ENCODE results near the gene NDRG2.
"Not testable (repeated sequence)": the region's sequence is repeated elsewhere in the genome, so short reads cannot be mapped to it uniquely, and the experiment has no call there.

Gene NDRG2

GRCh38 chr14:21049271-21049673, 24.4 kb upstream of the NDRG2 start:
- Histone ChIP-seq H3K27me3 (ENCODE audit: insufficient read depth, low read length) (peaks cover 12% of the 10 kb centered on the region), H2AFZ (ENCODE audit: low read depth, low read length) (no peak overlapping the region), H3K4me3 (ENCODE audit: low read length) (no peak overlapping the region), H3K9me3 (ENCODE audit: low read length) (no peaks in the 10 kb centered on the region), H3K36me3 (ENCODE audit: insufficient read depth, low read length) (no peaks in the 10 kb centered on the region), H3K4me1 (ENCODE audit: insufficient read depth, low read length) (peaks cover 3% of the 10 kb centered on the region)

DNA sequence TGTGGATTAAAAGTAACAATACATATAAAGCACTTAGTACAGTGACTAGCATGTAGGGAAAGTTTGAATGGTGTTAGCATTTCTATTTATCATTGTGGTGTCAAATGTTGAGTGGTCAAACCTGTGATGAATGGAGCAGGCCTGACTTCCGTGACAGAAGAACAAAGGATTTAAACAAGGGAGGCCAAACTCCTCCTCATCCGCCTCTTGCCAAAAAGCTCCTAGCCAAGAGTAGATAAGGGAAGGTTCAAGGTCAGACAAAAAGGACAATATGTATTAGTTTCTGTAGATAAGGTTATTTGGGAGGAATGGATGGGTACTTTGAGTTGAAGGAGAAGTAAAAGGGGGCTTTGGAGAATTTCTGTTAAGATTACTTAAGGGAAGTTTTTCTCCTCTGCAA, 23.8 kb upstream of the NDRG2 start:
- H2AFZ ChIP-seq (ENCODE audit: low read depth, low read length) = no peak overlapping the region
- no peaks in the 10 kb centered on the region for H3K9me3 ChIP-seq (ENCODE audit: low read length)
- peaks cover 3% of the 10 kb centered on the region for H3K4me1 ChIP-seq (ENCODE audit: insufficient read depth, low read length)
- no peaks in the 10 kb centered on the region for H3K36me3 ChIP-seq (ENCODE audit: insufficient read depth, low read length)
- peaks cover 13% of the 10 kb centered on the region for H3K27me3 ChIP-seq (ENCODE audit: insufficient read depth, low read length)
- H3K4me3 ChIP-seq (ENCODE audit: low read length) = no peak overlapping the region

- H3K4me3 ChIP-seq (ENCODE audit: low read length) = no peak overlapping the region
- peaks cover 25% of the 10 kb centered on the region for H3K27me3 ChIP-seq (ENCODE audit: insufficient read depth, low read length)
- no peaks in the 10 kb centered on the region for H3K36me3 ChIP-seq (ENCODE audit: insufficient read depth, low read length)
- H3K4me1 ChIP-seq (ENCODE audit: insufficient read depth, low read length) = peaks cover 3% of the 10 kb centered on the region
- H2AFZ ChIP-seq (ENCODE audit: low read depth, low read length) = no peak overlapping the region
- H3K9me3 ChIP-seq (ENCODE audit: low read length) = no peaks in the 10 kb centered on the region
Measured at GRCh38 chr14:21047378-21047781, 22.5 kb upstream of the NDRG2 start.

DNA sequence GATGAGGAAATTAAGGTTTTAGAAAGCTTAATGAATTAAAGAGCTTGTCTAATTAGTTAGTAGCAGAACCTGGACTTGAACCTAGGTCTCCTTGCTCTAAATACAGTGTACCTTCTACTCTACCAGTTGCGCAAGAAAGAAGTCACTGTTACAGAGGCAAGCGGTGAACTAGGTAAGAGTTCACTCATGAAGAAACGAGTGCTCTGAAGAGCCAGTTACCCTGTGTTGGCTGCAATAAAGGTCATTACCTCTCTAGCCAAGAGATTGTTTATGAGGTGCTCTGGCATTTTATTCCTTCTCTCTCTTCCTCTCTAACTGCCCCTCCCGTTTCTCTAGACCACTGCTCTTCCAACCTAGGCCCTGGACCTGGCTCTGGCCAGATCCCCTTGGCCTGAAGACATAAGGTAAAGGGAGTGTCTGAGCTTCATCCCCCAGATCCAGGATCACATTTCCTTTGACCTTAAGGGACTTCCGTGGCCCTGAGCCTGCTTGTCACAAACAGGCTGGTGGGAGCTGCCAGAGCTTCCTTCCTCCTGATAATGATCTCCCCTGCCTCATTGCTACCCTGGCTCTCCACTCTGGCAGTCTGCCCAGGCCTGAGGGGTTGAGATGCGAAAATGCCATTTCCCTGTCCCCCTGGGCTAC, 19.2 kb upstream of the NDRG2 start:
- peaks cover 6% of the 10 kb centered on the region for H3K4me1 ChIP-seq (ENCODE audit: insufficient read depth, low read length)
- no peak overlapping the region for H2AFZ ChIP-seq (ENCODE audit: low read depth, low read length)
- peaks cover 32% of the 10 kb centered on the region for H3K27me3 ChIP-seq (ENCODE audit: insufficient read depth, low read length)
- no peaks in the 10 kb centered on the region for H3K36me3 ChIP-seq (ENCODE audit: insufficient read depth, low read length)
- no peaks in the 10 kb centered on the region for H3K9me3 ChIP-seq (ENCODE audit: low read length)
- no peak overlapping the region for H3K4me3 ChIP-seq (ENCODE audit: low read length)

DNA sequence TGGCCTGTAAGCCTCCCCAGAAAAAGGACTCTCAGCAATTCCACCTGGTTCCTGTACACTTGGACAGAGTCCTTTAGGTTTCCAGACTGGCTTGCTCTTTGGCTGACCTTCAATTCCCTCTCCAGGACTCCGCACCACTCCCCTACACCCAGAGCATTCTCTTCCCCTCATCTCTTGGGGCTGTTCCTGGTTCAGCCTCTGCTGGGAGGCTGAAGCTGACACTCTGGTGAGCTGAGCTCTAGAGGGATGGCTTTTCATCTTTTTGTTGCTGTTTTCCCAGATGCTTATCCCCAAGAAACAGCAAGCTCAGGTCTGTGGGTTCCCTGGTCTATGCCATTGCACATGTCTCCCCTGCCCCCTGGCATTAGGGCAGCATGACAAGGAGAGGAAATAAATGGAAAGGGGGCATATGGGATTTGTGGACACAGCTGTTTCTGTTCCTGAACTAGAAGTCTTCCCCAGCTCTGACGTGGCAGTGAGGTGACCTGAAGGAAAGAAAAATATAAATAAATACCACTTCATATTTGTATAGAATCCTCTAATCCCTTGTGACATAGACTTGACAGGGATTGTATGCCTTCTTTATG, 18.6 kb upstream of the NDRG2 start:
- Histone ChIP-seq H3K4me1 (ENCODE audit: insufficient read depth, low read length) (peaks cover 3% of the 10 kb centered on the region), H3K4me3 (ENCODE audit: low read length) (no peak overlapping the region), H3K9me3 (ENCODE audit: low read length) (no peaks in the 10 kb centered on the region), H3K27me3 (ENCODE audit: insufficient read depth, low read length) (peaks cover 32% of the 10 kb centered on the region), H2AFZ (ENCODE audit: low read depth, low read length) (no peak overlapping the region), H3K36me3 (ENCODE audit: insufficient read depth, low read length) (no peaks in the 10 kb centered on the region)

DNA sequence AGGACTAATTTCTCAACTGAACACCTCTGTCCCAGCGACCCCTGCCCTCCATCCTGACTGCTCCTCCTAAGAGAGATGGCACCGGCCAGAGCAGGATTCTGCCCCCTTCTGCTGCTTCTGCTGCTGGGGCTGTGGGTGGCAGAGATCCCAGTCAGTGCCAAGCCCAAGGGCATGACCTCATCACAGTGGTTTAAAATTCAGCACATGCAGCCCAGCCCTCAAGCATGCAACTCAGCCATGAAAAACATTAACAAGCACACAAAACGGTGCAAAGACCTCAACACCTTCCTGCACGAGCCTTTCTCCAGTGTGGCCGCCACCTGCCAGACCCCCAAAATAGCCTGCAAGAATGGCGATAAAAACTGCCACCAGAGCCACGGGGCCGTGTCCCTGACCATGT, 18.1 kb upstream of the NDRG2 start:
- H3K36me3 ChIP-seq (ENCODE audit: insufficient read depth, low read length) = no peaks in the 10 kb centered on the region
- no peak overlapping the region for H3K4me3 ChIP-seq (ENCODE audit: low read length)
- peaks cover 3% of the 10 kb centered on the region for H3K4me1 ChIP-seq (ENCODE audit: insufficient read depth, low read length)
- no peaks in the 10 kb centered on the region for H3K9me3 ChIP-seq (ENCODE audit: low read length)
- peaks cover 32% of the 10 kb centered on the region for H3K27me3 ChIP-seq (ENCODE audit: insufficient read depth, low read length)
- no peak overlapping the region for H2AFZ ChIP-seq (ENCODE audit: low read depth, low read length)

GRCh38 chr14:21041676-21042433, 17.0 kb upstream of the NDRG2 start, which contains the start of gene RNASE7:
Gene RNASE7 (plus strand): TSS chr14:21042362. CDS start chr14:21042993, 631 bp downstream.
- Histone ChIP-seq H3K9me3 (ENCODE audit: low read length) (no peaks in the 10 kb centered on the region), H3K4me3 (ENCODE audit: low read length) (no peak within 1 kb of the TSS), H2AFZ (ENCODE audit: low read depth, low read length) (no peak within 1 kb of the TSS), H3K36me3 (ENCODE audit: insufficient read depth, low read length) (no peaks in the 10 kb centered on the region), H3K4me1 (ENCODE audit: insufficient read depth, low read length) (peaks cover 3% of the 10 kb centered on the region), H3K27me3 (ENCODE audit: insufficient read depth, low read length) (peaks cover 32% of the 10 kb centered on the region)

DNA sequence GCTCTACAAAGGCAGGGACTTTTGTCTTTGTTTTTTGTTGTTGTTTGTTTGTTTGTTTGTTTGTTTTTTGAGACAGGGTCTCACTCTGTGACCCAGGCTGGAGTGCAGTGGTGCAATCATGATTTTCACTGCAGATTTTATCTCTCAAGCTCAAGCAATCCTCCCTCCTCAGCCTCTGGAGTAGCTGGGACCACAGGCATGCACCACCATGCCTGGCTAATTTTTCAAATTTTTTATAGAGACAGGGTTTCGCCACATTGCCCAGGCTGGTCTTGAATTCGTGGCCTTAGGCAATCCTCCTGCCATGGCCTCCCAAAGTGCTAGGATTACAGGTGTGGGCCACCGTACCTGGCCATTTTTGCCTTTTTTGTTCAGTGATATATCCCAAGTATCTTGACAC, 16.1 kb upstream of the NDRG2 start:
- H3K4me3 ChIP-seq (ENCODE audit: low read length); H3K36me3 ChIP-seq (ENCODE audit: insufficient read depth, low read length); H3K9me3 ChIP-seq (ENCODE audit: low read length); H3K4me1 ChIP-seq (ENCODE audit: insufficient read depth, low read length); H2AFZ ChIP-seq (ENCODE audit: low read depth, low read length): not testable (repeated sequence)
- peaks cover 34% of the 10 kb centered on the region for H3K27me3 ChIP-seq (ENCODE audit: insufficient read depth, low read length)

DNA sequence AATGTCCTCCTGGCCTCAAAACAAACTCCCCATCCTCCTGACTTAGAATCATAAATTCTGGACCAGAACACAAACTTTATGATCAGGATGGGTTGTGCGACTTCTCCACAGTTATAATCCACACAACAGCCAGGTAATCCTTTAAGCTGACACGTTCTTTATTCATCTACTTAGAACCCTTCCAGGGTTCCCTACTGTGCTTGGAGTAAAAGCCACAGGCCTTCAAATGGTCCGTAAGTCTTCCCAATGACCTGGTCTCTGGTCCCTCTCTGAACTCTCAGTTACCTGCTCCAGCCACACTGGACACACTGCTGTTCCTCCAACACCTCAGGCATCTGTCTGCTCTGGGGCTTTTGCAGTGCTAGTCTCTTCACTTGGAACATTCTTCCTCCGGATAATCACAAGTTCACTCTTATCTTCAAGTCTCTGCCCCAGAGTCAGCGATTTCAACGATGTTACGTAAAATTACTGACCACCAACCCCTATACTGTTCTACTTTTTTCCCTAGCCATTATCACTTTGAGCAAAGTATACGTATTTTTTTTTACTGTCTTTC, 15.6 kb upstream of the NDRG2 start:
- no peak overlapping the region for H2AFZ ChIP-seq (ENCODE audit: low read depth, low read length)
- peaks cover 36% of the 10 kb centered on the region for H3K27me3 ChIP-seq (ENCODE audit: insufficient read depth, low read length)
- H3K36me3 ChIP-seq (ENCODE audit: insufficient read depth, low read length) = no peaks in the 10 kb centered on the region
- H3K4me1 ChIP-seq (ENCODE audit: insufficient read depth, low read length) = peaks cover 3% of the 10 kb centered on the region
- no peak overlapping the region for H3K4me3 ChIP-seq (ENCODE audit: low read length)
- no peaks in the 10 kb centered on the region for H3K9me3 ChIP-seq (ENCODE audit: low read length)

DNA sequence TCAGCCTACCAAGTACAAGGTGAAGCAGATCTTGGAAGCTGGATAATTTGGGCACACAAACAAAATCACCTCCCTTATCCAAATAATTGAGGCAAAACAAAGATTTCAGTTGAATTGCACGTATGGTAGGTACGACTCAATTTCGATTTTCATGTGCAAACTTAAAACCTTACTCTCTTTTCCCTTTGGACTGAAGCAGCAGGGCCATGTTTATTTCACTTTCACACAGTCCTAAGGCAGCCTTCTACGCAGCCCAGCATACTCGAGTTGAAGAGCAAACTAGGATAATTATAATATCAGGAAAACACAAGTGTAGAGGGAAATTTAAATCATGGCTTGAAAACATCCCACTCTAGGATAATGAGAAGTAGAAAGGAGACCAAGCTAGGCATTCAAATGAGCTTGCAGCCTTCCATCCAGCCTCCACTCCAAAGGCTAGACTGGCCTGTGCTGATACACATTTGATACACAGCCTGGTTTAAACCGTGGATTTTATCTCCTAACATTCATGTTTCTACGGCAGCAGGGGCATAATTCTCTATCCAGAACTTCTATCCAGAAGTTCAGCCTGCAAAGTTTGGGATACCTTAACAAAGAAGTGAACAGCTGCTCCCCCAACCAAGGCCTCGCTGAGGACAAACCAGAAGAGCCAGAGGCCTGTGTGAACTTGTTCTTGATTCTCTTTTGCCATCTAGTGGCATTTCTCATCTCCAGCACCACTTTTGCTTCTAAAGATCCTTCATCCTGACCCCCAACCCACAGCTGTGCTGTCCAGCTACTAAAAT, 14.9 kb upstream of the NDRG2 start:
- Histone ChIP-seq H2AFZ (ENCODE audit: low read depth, low read length) (peak overlapping the region; percentile 60), H3K4me1 (ENCODE audit: insufficient read depth, low read length) (peaks cover 3% of the 10 kb centered on the region), H3K4me3 (ENCODE audit: low read length) (no peak overlapping the region), H3K27me3 (ENCODE audit: insufficient read depth, low read length) (peaks cover 34% of the 10 kb centered on the region), H3K9me3 (ENCODE audit: low read length) (no peaks in the 10 kb centered on the region), H3K36me3 (ENCODE audit: insufficient read depth, low read length) (no peaks in the 10 kb centered on the region)

DNA sequence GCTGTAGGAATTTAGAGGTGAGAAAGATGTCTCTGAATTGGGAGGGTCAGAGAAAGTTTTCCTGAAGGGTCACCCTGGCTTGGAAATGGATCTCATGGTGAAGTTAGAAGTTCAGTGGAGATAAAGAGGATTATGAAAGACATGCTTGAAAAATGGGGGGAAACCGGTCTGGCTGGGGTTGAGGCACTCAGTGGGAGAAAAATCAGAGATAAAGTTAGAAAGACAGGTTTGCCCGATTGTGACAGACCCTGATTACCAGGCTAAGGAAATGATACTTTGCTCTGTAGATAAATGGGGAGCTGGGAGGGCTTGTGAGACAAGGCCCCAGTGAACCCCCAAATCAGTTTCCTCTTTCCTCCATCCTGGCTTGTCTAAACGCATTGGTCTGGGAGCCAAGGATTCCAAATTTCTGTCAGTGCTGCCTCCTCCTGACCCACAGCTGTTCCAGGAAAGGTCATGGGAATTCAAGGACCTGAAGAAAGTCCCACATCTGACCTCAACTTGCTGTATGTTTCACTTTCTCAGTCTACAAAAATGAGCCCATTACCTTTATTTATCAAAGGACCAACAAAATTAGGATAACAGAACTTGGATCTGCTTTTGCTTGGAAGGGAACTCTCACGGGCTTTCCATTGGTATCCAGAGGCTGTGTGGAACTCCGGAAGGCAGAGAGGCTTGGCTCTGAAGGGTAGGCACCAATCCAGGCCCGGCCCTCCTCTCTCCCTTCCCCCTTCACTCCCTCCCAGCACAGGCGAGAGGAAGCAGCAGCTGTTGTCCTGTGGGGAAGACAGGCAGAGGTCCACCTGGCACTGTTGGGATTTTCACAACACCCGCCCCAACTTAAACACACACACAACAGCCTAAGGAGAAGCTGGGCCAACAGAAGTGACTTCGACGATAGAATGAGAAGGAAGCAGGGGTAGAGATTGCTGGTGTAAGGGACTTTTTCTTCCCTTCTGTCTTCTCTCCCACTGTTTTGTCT, 13.9 kb upstream of the NDRG2 start:
- Histone ChIP-seq H3K27me3 (ENCODE audit: insufficient read depth, low read length) (peaks cover 36% of the 10 kb centered on the region), H3K9me3 (ENCODE audit: low read length) (no peaks in the 10 kb centered on the region), H3K4me3 (ENCODE audit: low read length) (no peak overlapping the region), H2AFZ (ENCODE audit: low read depth, low read length) (no peak overlapping the region), H3K4me1 (ENCODE audit: insufficient read depth, low read length) (peaks cover 3% of the 10 kb centered on the region), H3K36me3 (ENCODE audit: insufficient read depth, low read length) (no peaks in the 10 kb centered on the region)

DNA sequence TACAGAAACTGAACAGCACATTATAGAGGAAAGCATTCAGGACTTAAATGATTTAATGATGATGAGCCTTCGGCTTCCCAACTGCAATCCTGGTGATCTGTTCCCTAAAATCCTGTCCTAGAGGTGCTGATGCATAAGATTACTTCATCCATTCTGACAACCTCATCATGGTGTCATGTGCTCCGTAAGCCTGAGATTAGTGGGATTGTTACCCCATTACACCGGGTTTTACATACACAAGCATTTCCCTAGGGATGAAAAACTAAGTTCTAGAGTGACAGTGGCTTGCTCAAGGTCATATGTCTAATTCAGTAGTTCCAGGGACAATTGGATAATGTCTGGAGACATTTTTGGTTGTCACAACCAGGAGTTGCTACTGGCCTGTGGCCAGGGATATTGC, 12.3 kb upstream of the NDRG2 start:
- Histone ChIP-seq H3K4me3 (ENCODE audit: low read length) (no peak overlapping the region), H3K9me3 (ENCODE audit: low read length) (no peaks in the 10 kb centered on the region), H3K36me3 (ENCODE audit: insufficient read depth, low read length) (no peaks in the 10 kb centered on the region), H3K27me3 (ENCODE audit: insufficient read depth, low read length) (peaks cover 29% of the 10 kb centered on the region), H3K4me1 (ENCODE audit: insufficient read depth, low read length) (peaks cover 3% of the 10 kb centered on the region), H2AFZ (ENCODE audit: low read depth, low read length) (no peak overlapping the region)

Data from neuron (in vitro differentiated cells).